Vagina (tissue), 2 donors: ENCODE measurements around the gene PAPPA. TPM values are rescaled to one million over a fixed set of nuclear protein-coding genes. Genes with fewer than 3 reads are reported as not detected.

ENCODE experiments used
- DNase-seq, 2 donors: peaks; one replicate each; pipeline ENCODE4 v3.0.0-alpha.2; 2017; ENCODE audit errors: extremely low spot score in 2 of 2
- H3K27ac ChIP-seq: fragments of 200-600 bp; sonication (generic); one replicate; pipeline ENCODE4 v1.5.1; 2019
- H3K27me3 ChIP-seq: fragments of 200-600 bp; sonication (generic); one replicate; pipeline ENCODE4 v1.5.1; 2019
- H3K36me3 ChIP-seq, 2 donors: fragments of 200-600 bp; sonication (generic); one replicate each; pipeline ENCODE4 v1.5.1; 2017 to 2019
- H3K4me1 ChIP-seq: fragments of 200-600 bp; sonication (generic); one replicate; pipeline ENCODE4 v1.5.1; 2019
- H3K4me3 ChIP-seq, 2 donors: fragments of 200-600 bp; sonication (generic); 1 replicate in 1 of 2; 2 replicates in 1 of 2; pipeline ENCODE4 v1.5.1; 2016 to 2019
- H3K9me3 ChIP-seq: fragments of 200-600 bp; sonication (generic); one replicate; pipeline ENCODE4 v1.5.1; 2019
- POLR2A ChIP-seq, 2 donors: fragments of 450-650 bp; IDR thresholded peaks; one replicate each; pipeline ENCODE4 v1.6.1; 2017; ENCODE audit warnings: antibody characterized with exemption in 2 of 2, mild to moderate bottlenecking in 2 of 2, moderate library complexity in 2 of 2
- POLR2AphosphoS5 ChIP-seq, 2 donors: sonication (generic); formaldehyde crosslinking; IDR thresholded peaks; one replicate each; pipeline ENCODE4 v1.9.0; 2017; ENCODE audit warnings: antibody characterized with exemption in 2 of 2, mild to moderate bottlenecking in 2 of 2, low read depth in 1 of 2; ENCODE audit not compliant: insufficient read depth in 1 of 2
- intact Hi-C: fragments of 100-400 bp; cut with DNase I; formaldehyde crosslinking; loops from one replicate; pipeline ENCODE4 v1.15.1; 2023
- total RNA-seq: library from RNA; depleted of rRNA; stranded (reverse); fragments of >200 nt; gene quantifications from one replicate; pipeline ENCODE4 v1.2.3, GENCODE V29; 2016
- TF ChIP-seq, protein P1 (sequence below), 3 experiments: fragments of 450-650 bp in 2 of 3; fragments of 200-600 bp in 1 of 3; sonication (generic) in 1 of 3; IDR thresholded peaks; one replicate each; pipeline ENCODE4 v1.5.1; 2017 to 2019; ENCODE audit warnings: antibody characterized with exemption in 3 of 3, mild to moderate bottlenecking in 2 of 3, moderate library complexity in 2 of 3

The PAPPA gene
- total RNA-seq, 1 donor from 2014 or later: 4.4 TPM

GRCh38 chr9:116181853-116182610 is 28.4 kb downstream of the PAPPA start:
- peaks cover 9% of the 10 kb centered on the region for H3K4me1 ChIP-seq
- no peak overlapping the region for H3K4me3 ChIP-seq
- intact Hi-C loops: no loop called here
- no peak for DNase-seq
- no peaks in the 10 kb centered on the region for H3K9me3 ChIP-seq
- H3K27ac ChIP-seq: no peak overlapping the region
- H3K36me3 ChIP-seq: no peaks in the 10 kb centered on the region
- no peaks in the 10 kb centered on the region for H3K27me3 ChIP-seq
- TF ChIP-seq, protein P1, sequence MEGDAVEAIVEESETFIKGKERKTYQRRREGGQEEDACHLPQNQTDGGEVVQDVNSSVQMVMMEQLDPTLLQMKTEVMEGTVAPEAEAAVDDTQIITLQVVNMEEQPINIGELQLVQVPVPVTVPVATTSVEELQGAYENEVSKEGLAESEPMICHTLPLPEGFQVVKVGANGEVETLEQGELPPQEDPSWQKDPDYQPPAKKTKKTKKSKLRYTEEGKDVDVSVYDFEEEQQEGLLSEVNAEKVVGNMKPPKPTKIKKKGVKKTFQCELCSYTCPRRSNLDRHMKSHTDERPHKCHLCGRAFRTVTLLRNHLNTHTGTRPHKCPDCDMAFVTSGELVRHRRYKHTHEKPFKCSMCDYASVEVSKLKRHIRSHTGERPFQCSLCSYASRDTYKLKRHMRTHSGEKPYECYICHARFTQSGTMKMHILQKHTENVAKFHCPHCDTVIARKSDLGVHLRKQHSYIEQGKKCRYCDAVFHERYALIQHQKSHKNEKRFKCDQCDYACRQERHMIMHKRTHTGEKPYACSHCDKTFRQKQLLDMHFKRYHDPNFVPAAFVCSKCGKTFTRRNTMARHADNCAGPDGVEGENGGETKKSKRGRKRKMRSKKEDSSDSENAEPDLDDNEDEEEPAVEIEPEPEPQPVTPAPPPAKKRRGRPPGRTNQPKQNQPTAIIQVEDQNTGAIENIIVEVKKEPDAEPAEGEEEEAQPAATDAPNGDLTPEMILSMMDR (IDR thresholded peaks at IDR 0.05): no peak
- TF ChIP-seq POLR2A (IDR thresholded peaks at IDR 0.05): no peak
- TF ChIP-seq POLR2AphosphoS5 (IDR thresholded peaks at IDR 0.05; ENCODE audit: insufficient read depth in 1 of 2, low read depth in 1 of 2): no peak

DNA sequence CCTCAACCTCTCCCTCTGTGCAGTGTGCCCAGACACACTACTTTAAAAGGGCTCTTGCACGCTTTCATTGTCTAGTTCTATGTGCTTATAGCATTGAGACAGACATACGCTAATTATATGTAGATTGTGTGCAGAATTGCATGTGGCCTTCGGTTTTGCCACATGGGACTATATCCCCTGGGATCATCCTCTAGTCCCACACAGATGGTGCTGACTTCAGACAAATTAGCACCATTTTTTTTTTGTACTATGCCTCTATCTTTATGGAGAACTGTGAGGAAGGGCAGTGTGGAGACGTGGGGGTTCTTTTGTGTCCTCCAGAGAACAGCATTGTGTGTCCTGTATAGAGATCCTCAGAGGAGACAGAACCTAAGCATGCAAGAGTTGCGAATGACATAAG is 29.3 kb downstream of the PAPPA start:
- TF ChIP-seq, protein P1 (IDR thresholded peaks at IDR 0.05): no peak
- no peak for TF ChIP-seq POLR2A (IDR thresholded peaks at IDR 0.05)
- TF ChIP-seq POLR2AphosphoS5 (IDR thresholded peaks at IDR 0.05; ENCODE audit: insufficient read depth in 1 of 2, low read depth in 1 of 2): no peak
- Histone ChIP-seq H3K36me3 (no peaks in the 10 kb centered on the region), H3K4me3 (no peak overlapping the region), H3K27me3 (no peaks in the 10 kb centered on the region), H3K9me3 (no peaks in the 10 kb centered on the region), H3K27ac (no peak overlapping the region), H3K4me1 (peaks cover 8% of the 10 kb centered on the region)
- intact Hi-C loops: no loop called here
- DNase-seq: no peak

DNA sequence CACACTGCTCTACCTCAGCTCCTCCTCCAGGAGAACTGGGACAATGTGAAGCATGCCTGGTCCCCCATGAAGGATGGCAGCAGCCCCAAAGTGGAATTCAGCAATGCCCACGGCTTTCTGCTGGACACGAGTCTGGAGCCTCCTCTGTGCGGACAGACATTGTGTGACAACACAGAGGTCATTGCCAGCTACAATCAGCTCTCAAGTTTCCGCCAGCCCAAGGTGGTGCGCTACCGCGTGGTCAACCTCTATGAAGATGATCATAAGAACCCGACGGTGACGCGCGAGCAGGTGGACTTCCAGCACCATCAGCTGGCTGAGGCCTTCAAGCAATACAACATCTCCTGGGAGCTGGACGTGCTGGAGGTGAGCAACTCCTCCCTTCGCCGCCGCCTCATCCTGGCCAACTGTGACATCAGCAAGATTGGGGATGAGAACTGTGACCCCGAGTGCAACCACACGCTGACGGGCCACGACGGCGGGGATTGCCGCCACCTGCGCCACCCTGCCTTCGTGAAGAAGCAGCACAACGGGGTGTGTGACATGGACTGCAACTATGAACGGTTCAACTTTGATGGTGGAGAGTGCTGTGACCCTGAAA is 34.1 kb downstream of the PAPPA start:
- H3K27ac ChIP-seq: no peak overlapping the region

DNA sequence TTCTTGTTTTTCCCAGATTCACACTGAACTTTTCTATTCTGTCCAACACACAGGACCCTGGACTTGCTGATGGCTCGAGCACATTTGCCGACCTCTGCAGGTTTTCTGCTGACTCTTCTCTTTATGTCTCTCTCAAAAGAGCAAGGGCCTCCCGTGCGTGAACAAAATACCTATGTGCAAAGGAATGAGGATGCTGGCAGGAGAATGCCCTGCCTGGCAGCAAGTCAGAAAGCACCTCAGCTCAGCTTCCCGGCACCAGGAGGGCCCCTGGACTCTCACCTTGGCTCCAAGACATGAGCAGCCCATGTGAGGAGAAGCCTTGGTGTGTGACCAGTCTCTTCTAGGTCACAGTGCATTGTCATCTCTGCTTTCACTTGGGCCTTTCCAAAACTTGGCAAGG is 36.1 kb downstream of the PAPPA start:
- Histone ChIP-seq H3K4me1 (no peaks in the 10 kb centered on the region), H3K9me3 (no peaks in the 10 kb centered on the region), H3K4me3 (no peak overlapping the region), H3K27ac (no peak overlapping the region), H3K36me3 (no peaks in the 10 kb centered on the region), H3K27me3 (no peaks in the 10 kb centered on the region)
- intact Hi-C loops: no loop called here
- DNase-seq: no peak
- TF ChIP-seq POLR2AphosphoS5 (IDR thresholded peaks at IDR 0.05; ENCODE audit: insufficient read depth in 1 of 2, low read depth in 1 of 2): no peak
- no peak for TF ChIP-seq POLR2A (IDR thresholded peaks at IDR 0.05)
- TF ChIP-seq, protein P1 (IDR thresholded peaks at IDR 0.05): no peak

More for the DNA sequence above, 34.1 kb downstream of the PAPPA start:
- H3K4me1 ChIP-seq: no peaks in the 10 kb centered on the region
- no peak for TF ChIP-seq POLR2A (IDR thresholded peaks at IDR 0.05)
- no peak for TF ChIP-seq POLR2AphosphoS5 (IDR thresholded peaks at IDR 0.05; ENCODE audit: insufficient read depth in 1 of 2, low read depth in 1 of 2)
- TF ChIP-seq, protein P1 (IDR thresholded peaks at IDR 0.05): no peak
- H3K36me3 ChIP-seq: no peaks in the 10 kb centered on the region
- H3K4me3 ChIP-seq: no peak overlapping the region
- H3K27me3 ChIP-seq: no peaks in the 10 kb centered on the region
- DNase-seq: no peak
- no peaks in the 10 kb centered on the region for H3K9me3 ChIP-seq
- intact Hi-C loops: no loop called here
